HepG2 (cell line): Measurements from ENCODE around the gene AJM1. TPM values are rescaled to one million over a fixed set of nuclear protein-coding genes. Genes with fewer than 3 reads are reported as not detected.

Source experiments
- ATAC-seq: fragments of 200-7000 bp; cut with Tn5 transposase; 3 replicates; pipeline ENCODE4 v1.9.1; 2020; ENCODE audit warnings: mild to moderate bottlenecking, moderate library complexity
- BruUV-seq: library from RNA; stranded (reverse); fragments of 400-500 nt; replicated peaks from 2 replicates; lab custom pipeline; 2021; lab: Mats Ljungman, UMichigan
- CTCF ChIA-PET: fragments of 300-600 bp; formaldehyde crosslinking; extraction: SDS; loops from one replicate; lab custom pipeline; 2021; ENCODE audit warnings: low total read pairs, inconsistent platforms, low intra/inter-chr PET ratio; lab: Yijun Ruan, JAX
- POLR2A ChIA-PET: fragments of 350-600 bp; sonication (Branson Sonifier 250); formaldehyde crosslinking; loops from one replicate; lab custom pipeline; 2020; ENCODE audit warnings: antibody characterized with exemption, inconsistent platforms; lab: Yijun Ruan, JAX
- DNase-seq: peaks from one replicate; pipeline ENCODE4 v3.0.0-alpha.2; 2015; ENCODE audit warnings: low spot score
- FAIRE-seq: peaks from 3 replicates; lab custom pipeline; 2011; peaks lifted over from hg19 to GRCh38; lab: Jason Lieb, UNC
- H2AFZ ChIP-seq: one replicate; pipeline ENCODE4 v1.6.1; 2011; ENCODE audit warnings: low read length, inconsistent platforms
- H3K27ac ChIP-seq: fragments of 300-600 bp; 3 replicates; pipeline ENCODE4 v1.8.0; 2011; ENCODE audit warnings: mixed run types, mild to moderate bottlenecking, mixed read lengths, low read length, inconsistent platforms; ENCODE audit not compliant: insufficient read depth; ENCODE audit errors: extremely low read length
- H3K27me3 ChIP-seq, 2 experiments: fragments of 200-600 bp in 1 of 2; 2 replicates in 1 of 2; 3 replicates in 1 of 2; pipeline versions ENCODE4 v1.6.0 to v1.8.0; 2011; ENCODE audit warnings: low read length in 2 of 2, mild to moderate bottlenecking in 2 of 2, moderate library complexity in 2 of 2, inconsistent platforms in 1 of 2; ENCODE audit not compliant: insufficient read depth in 2 of 2, control insufficient read depth in 1 of 2
- H3K36me3 ChIP-seq, 2 experiments: fragments of 200-600 bp in 1 of 2; replicated peaks in 1 of 2; 2 replicates in 1 of 2; 3 replicates in 1 of 2; pipeline versions ENCODE4 v1.5.1 to v1.8.0; 2011; ENCODE audit warnings: low read length in 2 of 2, inconsistent platforms in 1 of 2; ENCODE audit not compliant: insufficient read depth in 2 of 2, control insufficient read depth in 1 of 2
- H3K4me1 ChIP-seq: 2 replicates; pipeline ENCODE4 v1.5.1; 2012; ENCODE audit warnings: low read length, inconsistent platforms; ENCODE audit not compliant: insufficient read depth
- H3K4me2 ChIP-seq: 2 replicates; pipeline ENCODE4 v1.6.0; 2011; ENCODE audit warnings: low read depth, low read length, inconsistent platforms
- H3K4me3 ChIP-seq, 3 experiments: fragments of 200-600 bp in 1 of 3; sonication (generic), shearing (Covaris generic) in 1 of 3; replicated peaks in 1 of 3; 2 replicates each; pipeline ENCODE4 v1.5.1; 2011 to 2016; ENCODE audit warnings: low read length in 3 of 3, inconsistent platforms in 2 of 3, low read depth in 2 of 3, mild to moderate bottlenecking in 2 of 3, control low read depth in 1 of 3, mixed read lengths in 1 of 3; ENCODE audit not compliant: insufficient read depth in 1 of 3
- H3K79me2 ChIP-seq: one replicate; pipeline ENCODE4 v1.6.1; 2011; ENCODE audit warnings: low read length, inconsistent platforms; ENCODE audit not compliant: insufficient read depth
- H3K9ac ChIP-seq: 2 replicates; pipeline ENCODE4 v1.6.0; 2011; ENCODE audit warnings: mild to moderate bottlenecking, low read depth, low read length, inconsistent platforms; ENCODE audit not compliant: insufficient read depth
- H3K9me3 ChIP-seq: 2 replicates; pipeline ENCODE4 v1.5.1; 2012; ENCODE audit warnings: mild to moderate bottlenecking, low read length
- H4K20me1 ChIP-seq: 2 replicates; pipeline ENCODE4 v1.6.0; 2011; ENCODE audit warnings: inconsistent platforms, mild to moderate bottlenecking, low read length, moderate library complexity; ENCODE audit not compliant: insufficient read depth
- AGO2 ChIP-seq: fragments of 200-400 bp; formaldehyde crosslinking; optimal IDR thresholded peaks from 2 replicates; pipeline ENCODE3; 2017; ENCODE audit warnings: mild to moderate bottlenecking, low read depth, low read length, moderate library complexity
- MBD4 ChIP-seq: IDR thresholded peaks from 2 replicates; pipeline ENCODE4 v1.6.1; 2012; ENCODE audit warnings: low read length, inconsistent platforms, borderline replicate concordance
- MYPOP ChIP-seq: sonication (generic); formaldehyde crosslinking; IDR thresholded peaks from 2 replicates; pipeline ENCODE4 v1.8.1; 2023; ENCODE audit warnings: mild to moderate bottlenecking, moderate library complexity, missing genetic modification reagents
- NONO ChIP-seq, 2 experiments: fragments of 450-650 bp in 1 of 2; sonication (generic) in 1 of 2; formaldehyde crosslinking in 1 of 2; IDR thresholded peaks in 1 of 2; conservative IDR thresholded peaks in 1 of 2; 2 replicates each; pipeline versions ENCODE4 v1.6.1 to v1.8.0; 2017 to 2022; ENCODE audit warnings: mild to moderate bottlenecking in 1 of 2, missing genetic modification reagents in 1 of 2, moderate library complexity in 1 of 2
- POLR2G ChIP-seq: fragments of 200-400 bp; formaldehyde crosslinking; IDR thresholded peaks from 2 replicates; pipeline ENCODE4 v1.6.1; 2018; ENCODE audit warnings: mild to moderate bottlenecking, low read depth, low read length, moderate library complexity
- RBFOX2 ChIP-seq: fragments of 200-400 bp; formaldehyde crosslinking; IDR thresholded peaks from 2 replicates; pipeline ENCODE4 v1.6.1; 2017; ENCODE audit warnings: low read depth, mild to moderate bottlenecking, low read length
- SOX6 ChIP-seq, 2 experiments: fragments of 450-650 bp in 1 of 2; sonication (generic) in 1 of 2; formaldehyde crosslinking in 1 of 2; IDR thresholded peaks; 2 replicates each; pipeline versions ENCODE4 v1.4.0 to v1.6.1; 2017 to 2020; ENCODE audit warnings: antibody characterized with exemption in 1 of 2, mild to moderate bottlenecking in 1 of 2, missing genetic modification reagents in 1 of 2
- ZNF768 ChIP-seq: sonication (generic); formaldehyde crosslinking; IDR thresholded peaks from 2 replicates; pipeline ENCODE4 v1.4.0; 2020; ENCODE audit warnings: missing genetic modification reagents
- WGBS: methylation state at CpG from one replicate; pipeline ENCODE4 v1.1.6; 2017; ENCODE audit warnings: low lambda C conversion rate; 5-methylcytosine and 5-hydroxymethylcytosine counted together
- in situ Hi-C: cut with HindIII; loops from 2 replicates; pipeline ENCODE4 v1.10.0; 2017; ENCODE audit warnings: low pct_unique_long_range_greater_than_20kb; ENCODE audit not compliant: extremely low pct_ligation_motif_present
- intact Hi-C: fragments of 100-400 bp; cut with micrococcal nuclease; formaldehyde crosslinking; loops from one replicate; pipeline ENCODE4 v1.10.0; 2022; ENCODE audit not compliant: unreplicated experiment
- polyA plus RNA-seq, 8 experiments: library from polyadenylated mRNA; depleted of rRNA in 3 of 8; stranded (reverse) in 7 of 8; unstranded in 1 of 8; fragments of >200 nt; fragmentation: Illumina TruSeq in 4 of 8; extraction: Trizol in 4 of 8; gene quantifications; 2 replicates each; pipeline versions ENCODE4 v1.2.1 to v1.2.3, GENCODE V29; 2011 to 2016; ENCODE audit warnings: low read depth in 4 of 8, missing spikeins in 1 of 8, mixed read lengths in 1 of 8; ENCODE audit not compliant: insufficient read depth in 1 of 8
- total RNA-seq, 5 experiments: library from RNA; depleted of rRNA; stranded (reverse); fragments of >200 nt; fragmentation: Illumina TruSeq; extraction: Trizol; gene quantifications; 2 replicates each; pipeline ENCODE4 v1.2.3, GENCODE V29; 2016; ENCODE audit warnings: low read depth in 1 of 5
- TF ChIP-seq, protein P1 (sequence below): sonication (generic); formaldehyde crosslinking; conservative IDR thresholded peaks from 2 replicates; pipeline ENCODE4 v1.4.0; 2020; ENCODE audit warnings: missing genetic modification reagents
- TF ChIP-seq, protein P2 (sequence below): sonication (generic); formaldehyde crosslinking; IDR thresholded peaks from 2 replicates; pipeline ENCODE4 v1.4.0; 2020; ENCODE audit warnings: missing genetic modification reagents, borderline replicate concordance

Gene AJM1
- total and polyA plus RNA-seq, 2 of the 13 experiments (the other 11 are each of a cell fraction or from before 2014, with no cell fraction given), result 1.1 to 1.2 TPM

DNA sequence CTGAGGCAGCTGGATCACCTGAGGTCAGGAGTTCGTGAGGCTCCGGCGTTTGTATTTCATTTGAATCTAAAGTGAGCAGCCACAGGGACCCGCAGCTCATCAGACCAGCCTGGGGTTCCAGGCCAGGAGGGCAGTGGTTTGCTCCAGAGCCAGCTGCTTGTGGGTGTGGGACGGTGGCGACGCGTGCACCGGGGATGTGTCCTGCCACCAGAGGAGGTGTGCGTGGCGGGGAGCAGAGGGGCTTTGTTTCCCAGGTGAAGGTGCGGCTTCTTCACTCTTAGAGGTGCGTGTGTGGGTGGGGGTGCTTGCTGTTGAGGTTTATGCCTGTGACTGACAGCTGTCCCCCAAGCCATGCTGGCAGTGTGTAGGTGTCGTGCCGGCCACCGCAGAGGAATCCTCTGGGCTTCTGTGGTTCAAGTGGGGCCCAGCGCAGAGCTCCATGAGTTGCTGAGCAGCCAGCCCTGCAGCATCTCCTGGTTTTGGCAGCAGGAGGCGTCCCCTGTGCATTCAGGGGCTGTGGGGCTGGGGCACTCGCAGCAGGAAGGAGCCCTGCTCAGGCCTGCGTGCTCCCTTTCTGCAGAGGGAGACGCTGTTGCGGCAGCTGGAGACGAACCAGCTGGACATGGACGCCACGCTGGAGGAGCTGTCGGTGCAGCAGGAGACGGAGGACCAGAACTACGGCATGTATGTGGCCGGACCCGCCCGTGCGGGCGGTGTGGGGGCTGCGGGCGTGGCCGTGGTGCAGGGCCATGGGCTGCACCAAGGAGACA, 6.9 kb upstream of the AJM1 start (continued):
- TF ChIP-seq NONO (IDR thresholded peaks at IDR 0.05), result no peak
- TF ChIP-seq NONO (CRISPR knock-in tag; conservative IDR thresholded peaks at IDR 0.05), result peak; percentile 11; the same call in 1 of the 2 replicates

DNA sequence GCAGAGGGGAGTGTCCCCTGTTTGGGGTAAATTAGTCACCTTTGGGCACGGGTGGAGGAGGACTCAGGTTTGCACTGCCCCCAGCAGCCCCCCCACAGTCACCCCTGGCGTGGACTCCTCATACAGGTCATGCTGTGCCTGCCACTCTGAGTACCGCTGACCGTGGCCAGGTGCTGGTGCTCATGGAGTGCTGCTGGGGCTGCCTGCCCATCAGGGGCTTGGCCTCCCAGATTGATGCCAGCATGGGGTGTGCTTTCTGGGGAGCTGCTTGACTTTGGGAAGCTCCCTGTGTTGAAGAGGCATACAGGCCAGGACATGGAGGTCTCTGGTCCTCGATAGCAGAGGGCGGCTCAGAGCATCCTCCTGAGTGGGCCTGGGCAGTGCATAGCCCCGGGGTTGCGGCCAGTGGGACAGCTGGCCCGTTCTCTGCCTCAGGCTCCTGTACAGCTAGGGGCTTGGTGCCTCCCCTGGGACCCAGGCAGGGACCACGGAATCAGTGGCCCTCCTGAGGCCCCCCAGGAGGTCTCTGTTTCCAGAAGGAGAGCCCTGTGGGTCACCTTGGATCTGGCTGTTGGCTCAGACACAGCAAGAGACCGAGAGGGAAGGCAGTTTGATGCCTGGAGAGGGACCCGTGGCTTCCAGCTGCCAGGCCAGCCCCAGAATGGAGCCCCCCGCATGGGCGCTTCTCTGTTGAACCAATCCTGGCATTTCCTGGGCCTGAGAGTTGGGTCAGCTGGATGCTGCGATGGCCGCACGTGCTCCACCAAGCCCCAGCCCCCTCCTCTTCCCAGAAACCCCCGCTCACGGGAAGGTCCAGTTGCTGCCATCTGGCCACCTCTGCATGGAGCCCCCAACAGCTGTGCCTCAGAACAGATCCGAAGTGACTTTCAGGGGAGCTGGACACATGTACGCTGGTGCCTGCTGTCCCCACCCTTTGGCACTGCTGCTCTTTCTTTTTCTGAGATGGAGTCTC, 6.1 kb upstream of the AJM1 start:
- Histone ChIP-seq H3K4me1 (peaks cover 20% of the 10 kb centered on the region), H3K9ac (no peak overlapping the region), H3K36me3 (peaks cover 20 to 24% of the 10 kb centered on the region in 2 experiments), H3K4me3 (no peak overlapping the region), H3K79me2 (no peaks in the 10 kb centered on the region), H2AFZ (no peak overlapping the region), H4K20me1 (no peaks in the 10 kb centered on the region), H3K4me2 (no peak overlapping the region), H3K27ac (no peak overlapping the region), H3K9me3 (no peaks in the 10 kb centered on the region), H3K27me3 (no peaks in the 10 kb centered on the region)
- in situ Hi-C loops (no loop called here), intact Hi-C loops (no loop called here)
- DNase-seq, result no peak
- no peak for ATAC-seq
- no TSS peak for BruUV-seq
- 100% methylated on average over 4 of the region's 21 CpGs for WGBS
- FAIRE-seq, result no peak
- ChIA-PET POLR2A (interaction anchor here (1.0 kb wide), 1 partner anchor 11 kb away, joined by 5 read pairs; no protein-coding TSS in a partner anchor), CTCF (no interaction called here)
- TF ChIP-seq AGO2 (peak; percentile 20), SOX6 (IDR thresholded peaks at IDR 0.05) (no peak), SOX6 (CRISPR knock-in tag; IDR thresholded peaks at IDR 0.05) (no peak), POLR2G (peak; percentile 8; the same call in 1 of the 2 replicates), RBFOX2 (peak; percentile 15; the same call in 1 of the 2 replicates), ZNF768 (CRISPR knock-in tag) (no peak), MBD4 (no peak), MYPOP (no peak)
- TF ChIP-seq, protein P1, sequence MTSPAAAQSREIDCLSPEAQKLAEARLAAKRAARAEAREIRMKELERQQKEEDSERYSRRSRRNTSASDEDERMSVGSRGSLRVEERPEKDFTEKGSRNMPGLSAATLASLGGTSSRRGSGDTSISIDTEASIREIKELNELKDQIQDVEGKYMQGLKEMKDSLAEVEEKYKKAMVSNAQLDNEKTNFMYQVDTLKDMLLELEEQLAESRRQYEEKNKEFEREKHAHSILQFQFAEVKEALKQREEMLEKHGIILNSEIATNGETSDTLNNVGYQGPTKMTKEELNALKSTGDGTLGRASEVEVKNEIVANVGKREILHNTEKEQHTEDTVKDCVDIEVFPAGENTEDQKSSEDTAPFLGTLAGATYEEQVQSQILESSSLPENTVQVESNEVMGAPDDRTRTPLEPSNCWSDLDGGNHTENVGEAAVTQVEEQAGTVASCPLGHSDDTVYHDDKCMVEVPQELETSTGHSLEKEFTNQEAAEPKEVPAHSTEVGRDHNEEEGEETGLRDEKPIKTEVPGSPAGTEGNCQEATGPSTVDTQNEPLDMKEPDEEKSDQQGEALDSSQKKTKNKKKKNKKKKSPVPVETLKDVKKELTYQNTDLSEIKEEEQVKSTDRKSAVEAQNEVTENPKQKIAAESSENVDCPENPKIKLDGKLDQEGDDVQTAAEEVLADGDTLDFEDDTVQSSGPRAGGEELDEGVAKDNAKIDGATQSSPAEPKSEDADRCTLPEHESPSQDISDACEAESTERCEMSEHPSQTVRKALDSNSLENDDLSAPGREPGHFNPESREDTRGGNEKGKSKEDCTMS (CRISPR knock-in tag), result no peak
- TF ChIP-seq, protein P2, sequence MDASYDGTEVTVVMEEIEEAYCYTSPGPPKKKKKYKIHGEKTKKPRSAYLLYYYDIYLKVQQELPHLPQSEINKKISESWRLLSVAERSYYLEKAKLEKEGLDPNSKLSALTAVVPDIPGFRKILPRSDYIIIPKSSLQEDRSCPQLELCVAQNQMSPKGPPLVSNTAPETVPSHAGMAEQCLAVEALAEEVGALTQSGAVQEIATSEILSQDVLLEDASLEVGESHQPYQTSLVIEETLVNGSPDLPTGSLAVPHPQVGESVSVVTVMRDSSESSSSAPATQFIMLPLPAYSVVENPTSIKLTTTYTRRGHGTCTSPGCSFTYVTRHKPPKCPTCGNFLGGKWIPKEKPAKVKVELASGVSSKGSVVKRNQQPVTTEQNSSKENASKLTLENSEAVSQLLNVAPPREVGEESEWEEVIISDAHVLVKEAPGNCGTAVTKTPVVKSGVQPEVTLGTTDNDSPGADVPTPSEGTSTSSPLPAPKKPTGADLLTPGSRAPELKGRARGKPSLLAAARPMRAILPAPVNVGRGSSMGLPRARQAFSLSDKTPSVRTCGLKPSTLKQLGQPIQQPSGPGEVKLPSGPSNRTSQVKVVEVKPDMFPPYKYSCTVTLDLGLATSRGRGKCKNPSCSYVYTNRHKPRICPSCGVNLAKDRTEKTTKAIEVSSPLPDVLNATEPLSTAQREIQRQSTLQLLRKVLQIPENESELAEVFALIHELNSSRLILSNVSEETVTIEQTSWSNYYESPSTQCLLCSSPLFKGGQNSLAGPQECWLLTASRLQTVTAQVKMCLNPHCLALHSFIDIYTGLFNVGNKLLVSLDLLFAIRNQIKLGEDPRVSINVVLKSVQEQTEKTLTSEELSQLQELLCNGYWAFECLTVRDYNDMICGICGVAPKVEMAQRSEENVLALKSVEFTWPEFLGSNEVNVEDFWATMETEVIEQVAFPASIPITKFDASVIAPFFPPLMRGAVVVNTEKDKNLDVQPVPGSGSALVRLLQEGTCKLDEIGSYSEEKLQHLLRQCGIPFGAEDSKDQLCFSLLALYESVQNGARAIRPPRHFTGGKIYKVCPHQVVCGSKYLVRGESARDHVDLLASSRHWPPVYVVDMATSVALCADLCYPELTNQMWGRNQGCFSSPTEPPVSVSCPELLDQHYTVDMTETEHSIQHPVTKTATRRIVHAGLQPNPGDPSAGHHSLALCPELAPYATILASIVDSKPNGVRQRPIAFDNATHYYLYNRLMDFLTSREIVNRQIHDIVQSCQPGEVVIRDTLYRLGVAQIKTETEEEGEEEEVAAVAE (CRISPR knock-in tag), result no peak
